ENCODE measurements around the gene TRAF6.

DNA sequence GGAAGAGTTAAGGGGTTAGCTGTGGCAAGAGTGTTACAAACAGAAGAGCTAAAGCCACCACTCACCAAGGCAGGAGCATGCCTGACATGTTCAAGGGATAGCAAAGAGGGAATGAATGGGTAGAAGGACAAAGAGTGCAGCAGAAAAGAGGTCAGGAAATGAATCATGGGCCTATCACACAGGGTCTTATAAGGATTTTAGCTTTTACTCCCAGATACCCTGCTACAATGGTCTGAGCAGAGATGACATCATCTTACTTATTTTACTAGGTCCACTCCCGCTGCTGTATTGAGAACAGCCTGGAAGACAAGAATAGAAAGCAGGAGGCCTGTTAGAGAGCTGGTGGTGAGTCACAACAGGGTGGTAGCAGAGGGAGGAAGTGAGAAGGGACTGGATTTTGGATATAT lies 9.8 kb downstream of the TRAF6 start:
- TF ChIP-seq, protein P1, sequence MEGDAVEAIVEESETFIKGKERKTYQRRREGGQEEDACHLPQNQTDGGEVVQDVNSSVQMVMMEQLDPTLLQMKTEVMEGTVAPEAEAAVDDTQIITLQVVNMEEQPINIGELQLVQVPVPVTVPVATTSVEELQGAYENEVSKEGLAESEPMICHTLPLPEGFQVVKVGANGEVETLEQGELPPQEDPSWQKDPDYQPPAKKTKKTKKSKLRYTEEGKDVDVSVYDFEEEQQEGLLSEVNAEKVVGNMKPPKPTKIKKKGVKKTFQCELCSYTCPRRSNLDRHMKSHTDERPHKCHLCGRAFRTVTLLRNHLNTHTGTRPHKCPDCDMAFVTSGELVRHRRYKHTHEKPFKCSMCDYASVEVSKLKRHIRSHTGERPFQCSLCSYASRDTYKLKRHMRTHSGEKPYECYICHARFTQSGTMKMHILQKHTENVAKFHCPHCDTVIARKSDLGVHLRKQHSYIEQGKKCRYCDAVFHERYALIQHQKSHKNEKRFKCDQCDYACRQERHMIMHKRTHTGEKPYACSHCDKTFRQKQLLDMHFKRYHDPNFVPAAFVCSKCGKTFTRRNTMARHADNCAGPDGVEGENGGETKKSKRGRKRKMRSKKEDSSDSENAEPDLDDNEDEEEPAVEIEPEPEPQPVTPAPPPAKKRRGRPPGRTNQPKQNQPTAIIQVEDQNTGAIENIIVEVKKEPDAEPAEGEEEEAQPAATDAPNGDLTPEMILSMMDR (conservative IDR thresholded peaks at IDR 0.05 in 1 of 2, IDR thresholded peaks at IDR 0.05 in 1 of 2; ENCODE audit: extremely low read depth in 1 of 2, insufficient read depth in 1 of 2, low read depth in 1 of 2, low read length in 2 of 2) = no peak
- TF ChIP-seq EZH2 (IDR thresholded peaks at IDR 0.05; ENCODE audit: borderline replicate concordance, low read length) = no peak
